ENCODE data around the gene ANKLE1. TPM values are rescaled to one million over a fixed set of nuclear protein-coding genes. Genes with fewer than 3 reads are reported as not detected.

Gene ANKLE1
- total RNA-seq, 1 experiment from 2014 or later: 0.16 TPM

- peaks cover 28% of the 10 kb centered on the region for H3K36me3 Mint-ChIP-seq (ENCODE audit: insufficient read depth, unreplicated experiment)
- peaks cover 20% of the 10 kb centered on the region for H3K4me1 Mint-ChIP-seq (ENCODE audit: insufficient read depth, unreplicated experiment)
- POLR2A ChIA-PET: interaction anchor here (0.6 to 10.1 kb wide), 2 partner anchors 22 to 253 kb away, joined by 3 to 152 read pairs; partner anchors contain the start of genes ABHD8, DDA1 and MRPL34
- no peak for DNase-seq (ENCODE audit: unreplicated experiment)
- CTCF ChIA-PET: interaction anchor here (0.6 to 1.0 kb wide), 2 partner anchors 24 to 36 kb away, joined by 3 read pairs; no protein-coding TSS in a partner anchor
- TF ChIP-seq, protein P1, sequence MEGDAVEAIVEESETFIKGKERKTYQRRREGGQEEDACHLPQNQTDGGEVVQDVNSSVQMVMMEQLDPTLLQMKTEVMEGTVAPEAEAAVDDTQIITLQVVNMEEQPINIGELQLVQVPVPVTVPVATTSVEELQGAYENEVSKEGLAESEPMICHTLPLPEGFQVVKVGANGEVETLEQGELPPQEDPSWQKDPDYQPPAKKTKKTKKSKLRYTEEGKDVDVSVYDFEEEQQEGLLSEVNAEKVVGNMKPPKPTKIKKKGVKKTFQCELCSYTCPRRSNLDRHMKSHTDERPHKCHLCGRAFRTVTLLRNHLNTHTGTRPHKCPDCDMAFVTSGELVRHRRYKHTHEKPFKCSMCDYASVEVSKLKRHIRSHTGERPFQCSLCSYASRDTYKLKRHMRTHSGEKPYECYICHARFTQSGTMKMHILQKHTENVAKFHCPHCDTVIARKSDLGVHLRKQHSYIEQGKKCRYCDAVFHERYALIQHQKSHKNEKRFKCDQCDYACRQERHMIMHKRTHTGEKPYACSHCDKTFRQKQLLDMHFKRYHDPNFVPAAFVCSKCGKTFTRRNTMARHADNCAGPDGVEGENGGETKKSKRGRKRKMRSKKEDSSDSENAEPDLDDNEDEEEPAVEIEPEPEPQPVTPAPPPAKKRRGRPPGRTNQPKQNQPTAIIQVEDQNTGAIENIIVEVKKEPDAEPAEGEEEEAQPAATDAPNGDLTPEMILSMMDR (IDR thresholded peaks at IDR 0.05; ENCODE audit: unreplicated experiment): no peak
- no peak overlapping the region for H3K27ac Mint-ChIP-seq (ENCODE audit: low read depth, unreplicated experiment)
- intact Hi-C loops (cut with micrococcal nuclease): no loop called here
- H3K4me3 Mint-ChIP-seq (ENCODE audit: unreplicated experiment): no peak overlapping the region
- no peaks in the 10 kb centered on the region for H3K27me3 Mint-ChIP-seq (ENCODE audit: insufficient read depth, unreplicated experiment)
- no TSS peak for BruUV-seq (replicated peaks)
- H3K9me3 Mint-ChIP-seq (ENCODE audit: unreplicated experiment): no peaks in the 10 kb centered on the region
These were observed 48.8 kb downstream of the ANKLE1 start for GRCh38 chr19:17330262-17331044.

DNA sequence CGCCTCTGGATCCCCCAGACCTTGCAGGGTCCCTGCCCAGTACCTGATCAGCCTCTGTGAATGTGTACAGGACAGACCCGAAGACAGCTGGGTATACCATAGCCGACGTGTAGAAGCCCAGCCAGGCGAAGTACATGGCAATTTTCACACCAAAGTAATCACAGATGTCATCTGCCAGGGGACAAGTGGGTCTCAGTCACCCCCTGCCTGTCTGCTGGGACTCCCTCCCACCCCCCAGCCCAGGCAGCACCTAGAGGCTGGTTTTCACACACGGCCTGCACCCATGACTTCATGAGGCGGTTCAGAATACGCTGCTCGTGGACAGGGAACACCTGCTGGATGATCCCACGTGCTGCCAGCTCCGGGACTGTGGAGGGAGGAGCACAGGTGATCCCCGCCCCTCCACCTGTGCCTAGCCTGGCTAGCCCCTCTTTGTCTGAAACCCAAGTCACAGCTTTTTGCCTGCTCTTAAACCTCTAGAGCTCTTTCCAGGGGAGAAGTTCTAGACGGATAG lies 49.4 kb downstream of the ANKLE1 start:
- intact Hi-C loops (cut with micrococcal nuclease): no loop called here
- Mint-ChIP-seq H3K27me3 (ENCODE audit: insufficient read depth, unreplicated experiment) (no peaks in the 10 kb centered on the region), H3K36me3 (ENCODE audit: insufficient read depth, unreplicated experiment) (peaks cover 28% of the 10 kb centered on the region), H3K27ac (ENCODE audit: low read depth, unreplicated experiment) (no peak overlapping the region), H3K4me1 (ENCODE audit: insufficient read depth, unreplicated experiment) (peaks cover 15% of the 10 kb centered on the region), H3K4me3 (ENCODE audit: unreplicated experiment) (no peak overlapping the region), H3K9me3 (ENCODE audit: unreplicated experiment) (no peaks in the 10 kb centered on the region)
- TF ChIP-seq, protein P1 (IDR thresholded peaks at IDR 0.05; ENCODE audit: unreplicated experiment): no peak
- no peak for DNase-seq (ENCODE audit: unreplicated experiment)
- CTCF ChIA-PET: interaction anchor here (1.0 to 2.9 kb wide), 2 partner anchors 15 to 24 kb away, joined by 3 to 8 read pairs; no protein-coding TSS in a partner anchor
- BruUV-seq (replicated peaks): no TSS peak
- POLR2A ChIA-PET: interaction anchor here (10.1 kb wide), 1 partner anchor 23 kb away, joined by 152 read pairs; the partner anchor contains the start of genes ABHD8, DDA1 and MRPL34

DNA sequence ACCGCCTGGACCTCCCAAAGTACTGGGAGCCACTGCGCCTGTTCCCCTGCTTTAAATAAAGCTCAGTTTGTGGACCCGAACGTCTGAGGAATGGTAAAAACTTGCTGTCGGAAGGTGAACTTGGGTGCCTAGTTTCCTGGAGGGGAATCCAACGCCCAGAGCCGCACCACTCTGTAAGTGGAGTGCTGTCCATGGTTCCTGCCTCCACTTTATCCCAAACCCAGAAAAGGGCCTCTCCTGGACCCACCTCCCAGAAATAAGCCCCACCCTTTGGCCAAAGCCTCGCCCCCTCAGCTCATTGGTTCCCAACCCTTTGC lies 50.6 kb downstream of the ANKLE1 start:
- H3K4me1 Mint-ChIP-seq (ENCODE audit: insufficient read depth, unreplicated experiment): peaks cover 15% of the 10 kb centered on the region
- intact Hi-C loops (cut with micrococcal nuclease): no loop called here
- ChIA-PET CTCF (interaction anchor here (0.6 to 2.9 kb wide), 3 partner anchors 13 to 59 kb away, joined by 3 to 8 read pairs (median 6); no protein-coding TSS in a partner anchor), POLR2A (interaction anchor here (0.6 to 10.1 kb wide), 2 partner anchors 24 to 840 kb away, joined by 3 to 152 read pairs; partner anchors contain the start of genes ABHD8, DDA1 and MRPL34)
- no peaks in the 10 kb centered on the region for H3K9me3 Mint-ChIP-seq (ENCODE audit: unreplicated experiment)
- TF ChIP-seq, protein P1 (IDR thresholded peaks at IDR 0.05; ENCODE audit: unreplicated experiment): no peak
- no peak overlapping the region for H3K4me3 Mint-ChIP-seq (ENCODE audit: unreplicated experiment)
- peaks cover 23% of the 10 kb centered on the region for H3K36me3 Mint-ChIP-seq (ENCODE audit: insufficient read depth, unreplicated experiment)
- H3K27ac Mint-ChIP-seq (ENCODE audit: low read depth, unreplicated experiment): no peak overlapping the region
- H3K27me3 Mint-ChIP-seq (ENCODE audit: insufficient read depth, unreplicated experiment): no peaks in the 10 kb centered on the region
- BruUV-seq (replicated peaks): no TSS peak
- no peak for DNase-seq (ENCODE audit: unreplicated experiment)

All from MCF 10A (cell line).